HG02678 (cell line): Measurements from ENCODE around the gene SMYD3.
A peak's percentile ranks its signal among the peaks of the same experiment; 100 is the strongest.

Experiments used
- ATAC-seq: cut with Tn5 transposase; IDR thresholded peaks from one replicate; pipeline ENCODE4 v1.9.1; 2021; ENCODE audit warnings: mild to moderate bottlenecking, moderate library complexity; ENCODE audit not compliant: unreplicated experiment

Gene SMYD3

GRCh38 chr1:246189126-246189525 is 318.0 kb downstream of the SMYD3 start:
- ATAC-seq = no peak

DNA sequence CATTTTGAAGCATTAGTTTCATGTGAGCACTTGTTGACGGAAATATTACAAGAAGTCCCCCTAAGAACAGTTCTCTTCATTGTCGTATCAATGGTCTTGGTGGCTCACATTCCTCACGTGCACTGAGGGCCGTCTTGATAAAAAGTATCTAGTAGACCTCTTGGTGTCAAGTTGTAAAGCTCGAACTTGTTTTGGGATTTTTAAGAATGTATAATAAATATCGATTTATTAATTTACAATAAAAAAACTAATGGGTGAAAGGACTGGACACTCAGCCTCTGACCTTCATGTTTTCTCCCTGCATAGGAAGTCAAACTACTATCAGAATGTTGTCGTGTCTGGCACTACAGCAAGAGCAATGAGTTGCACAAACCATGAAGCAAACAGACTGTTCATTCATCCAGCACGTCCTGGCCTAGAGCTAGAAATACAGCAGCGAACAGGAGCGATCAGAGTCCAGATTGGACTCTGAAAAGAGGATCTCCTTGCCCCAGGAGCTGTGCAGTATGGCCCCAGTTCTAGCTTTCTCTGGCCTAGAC is 319.2 kb downstream of the SMYD3 start:
- no peak for ATAC-seq

GRCh38 chr1:246184503-246184902 is 322.6 kb downstream of the SMYD3 start:
- ATAC-seq = no peak

DNA sequence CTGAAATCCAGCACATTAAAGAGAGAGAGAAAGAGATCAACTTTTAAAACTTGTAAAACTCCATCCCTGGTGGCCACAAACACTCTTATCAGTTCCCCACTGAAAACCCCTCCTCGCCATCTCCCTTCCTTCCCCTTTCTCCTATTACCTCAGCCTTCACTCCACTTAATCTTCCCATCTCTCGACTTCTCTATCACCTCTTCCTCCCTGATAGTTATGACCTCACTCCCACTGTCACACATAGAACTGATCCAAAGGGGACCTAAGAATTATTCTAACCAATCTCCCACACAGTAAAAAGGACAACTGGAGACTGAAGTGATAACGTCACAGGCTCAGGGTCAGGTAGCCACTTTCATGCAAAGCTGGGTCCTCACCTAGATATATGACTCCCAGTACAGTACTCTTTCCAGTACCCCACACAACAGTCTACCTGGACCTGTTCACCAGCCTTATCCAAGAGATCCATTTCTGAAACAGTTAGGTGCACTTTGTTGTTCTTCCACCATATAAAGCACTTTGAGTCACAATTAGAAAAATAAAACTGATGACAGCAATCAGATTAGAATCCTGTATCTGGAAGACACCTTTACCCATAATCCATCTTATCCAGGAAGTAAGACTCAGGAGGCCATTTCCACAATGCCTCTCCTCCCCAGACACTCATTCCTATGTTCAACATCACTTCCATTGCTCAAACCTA is 324.8 kb downstream of the SMYD3 start:
- ATAC-seq = no peak

DNA sequence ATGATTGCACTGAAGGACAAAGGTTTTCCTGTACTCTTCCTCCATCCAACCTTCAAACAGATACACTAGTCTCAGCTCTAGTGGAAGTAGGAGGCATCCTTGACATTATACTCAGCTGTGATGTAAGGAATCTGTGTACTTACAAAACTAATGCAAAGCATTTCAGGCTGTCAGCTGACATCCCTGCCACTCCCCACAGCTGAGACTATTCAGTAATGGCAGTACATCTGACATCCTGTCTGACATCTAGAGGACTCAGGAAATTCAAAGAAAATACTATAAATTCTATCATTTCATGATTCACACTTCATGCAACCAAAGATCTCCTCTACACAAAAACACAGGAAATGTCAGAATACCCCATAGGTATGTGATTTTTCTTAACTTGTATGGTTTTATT is 325.8 kb downstream of the SMYD3 start:
- no peak for ATAC-seq

GRCh38 chr1:246179401-246179800 is 327.7 kb downstream of the SMYD3 start:
- ATAC-seq = no peak

GRCh38 chr1:246178717-246179311 is 328.3 kb downstream of the SMYD3 start:
- no peak for ATAC-seq

DNA sequence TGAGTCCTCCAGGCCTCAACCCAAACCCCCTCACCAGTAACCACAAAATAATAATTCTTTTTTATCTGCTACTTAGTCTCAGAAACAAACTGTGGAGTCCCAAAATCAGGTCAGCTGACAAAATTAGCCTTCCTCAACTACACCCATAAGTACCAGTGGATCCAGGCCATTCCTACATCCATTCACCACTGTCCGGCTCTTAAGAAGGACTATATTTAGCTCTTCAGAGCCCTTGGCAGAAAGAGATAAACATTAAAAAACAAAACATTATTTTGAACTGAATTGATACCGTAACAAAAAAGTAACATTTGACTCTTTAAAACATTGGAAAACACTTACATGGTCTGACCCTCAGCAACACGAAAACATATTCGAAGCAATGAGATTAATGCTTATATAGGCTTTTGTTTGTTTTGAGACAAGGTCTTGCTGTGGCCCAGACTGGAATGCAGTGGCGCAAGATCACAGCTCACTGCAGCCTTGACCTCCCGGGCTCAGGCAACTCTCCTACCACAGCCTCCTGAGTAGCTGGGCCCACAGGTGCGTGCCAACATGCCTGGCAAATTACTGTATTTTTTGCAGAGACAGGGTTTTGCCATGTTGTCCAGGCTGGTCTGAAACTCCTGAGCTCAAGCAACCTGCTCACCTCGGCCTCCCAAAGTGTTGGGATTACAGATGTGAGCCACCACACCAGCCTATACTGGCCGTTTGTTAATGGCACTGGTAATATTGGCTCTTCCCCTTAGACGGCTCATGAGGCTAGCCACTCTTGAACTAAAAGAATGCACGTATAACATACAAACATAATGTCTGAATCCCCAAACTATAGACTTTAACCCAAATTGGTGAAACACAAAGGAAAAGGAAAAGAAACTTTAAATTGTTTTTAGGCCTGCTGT is 330.7 kb downstream of the SMYD3 start:
- no peak for ATAC-seq

DNA sequence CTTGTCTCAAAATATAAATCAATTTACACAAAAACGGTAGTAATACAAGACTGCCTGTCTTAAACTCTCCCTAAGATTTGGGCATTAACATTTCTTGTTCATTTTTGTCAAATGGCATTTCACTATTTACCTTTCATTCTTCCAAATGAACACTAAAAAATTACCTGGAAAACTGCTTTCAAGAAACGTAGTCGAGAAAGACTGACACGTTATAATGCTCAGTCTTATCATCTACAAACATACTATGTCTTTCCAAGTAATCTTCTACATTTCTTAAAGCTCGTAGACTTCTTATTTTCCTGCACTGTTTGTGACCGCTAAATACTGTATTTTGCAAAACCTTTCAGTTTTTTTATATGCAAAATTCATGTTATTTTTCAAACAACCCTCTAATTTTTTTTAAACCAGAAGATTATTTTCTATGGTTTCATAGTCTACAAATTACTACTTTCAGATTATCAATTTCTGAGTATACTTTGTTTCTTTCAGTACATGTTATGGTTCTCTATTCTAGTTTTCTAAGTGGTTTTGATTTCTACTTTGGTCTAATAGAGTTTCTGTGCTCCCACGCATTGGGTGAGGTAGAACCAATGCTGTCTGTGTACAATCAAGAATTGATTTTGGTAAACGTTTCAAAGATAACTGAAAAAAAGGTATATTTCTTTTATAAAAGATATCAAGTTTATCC is 336.4 kb downstream of the SMYD3 start:
- peak; percentile 86 for ATAC-seq

GRCh38 chr1:246169486-246169885 is 337.6 kb downstream of the SMYD3 start:
- ATAC-seq = no peak

- no peak for ATAC-seq
Observed at GRCh38 chr1:246169019-246169418, 338.1 kb downstream of the SMYD3 start.

- no peak for ATAC-seq
Observed at GRCh38 chr1:246166841-246167240, 340.2 kb downstream of the SMYD3 start.

GRCh38 chr1:246165826-246166709 is 341.0 kb downstream of the SMYD3 start:
- ATAC-seq = no peak

DNA sequence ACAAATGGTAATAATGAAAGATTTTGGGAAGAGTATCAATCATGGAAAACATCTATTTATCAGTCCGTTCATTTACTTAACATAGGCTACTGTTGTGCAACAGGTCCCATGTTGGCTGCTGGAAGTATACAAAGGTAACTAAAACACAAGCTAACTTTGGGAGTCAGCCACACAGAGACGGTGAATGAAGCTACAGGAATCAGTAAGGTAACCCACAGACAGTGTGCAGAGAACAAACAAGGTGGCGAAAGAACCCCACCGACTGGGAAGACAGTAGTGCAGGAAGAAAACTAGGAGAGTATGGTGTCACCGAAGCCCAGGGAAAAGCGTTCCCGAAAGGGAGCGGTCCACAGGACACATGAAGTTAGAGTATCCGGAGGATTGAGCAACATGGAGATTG is 342.3 kb downstream of the SMYD3 start:
- ATAC-seq = no peak

DNA sequence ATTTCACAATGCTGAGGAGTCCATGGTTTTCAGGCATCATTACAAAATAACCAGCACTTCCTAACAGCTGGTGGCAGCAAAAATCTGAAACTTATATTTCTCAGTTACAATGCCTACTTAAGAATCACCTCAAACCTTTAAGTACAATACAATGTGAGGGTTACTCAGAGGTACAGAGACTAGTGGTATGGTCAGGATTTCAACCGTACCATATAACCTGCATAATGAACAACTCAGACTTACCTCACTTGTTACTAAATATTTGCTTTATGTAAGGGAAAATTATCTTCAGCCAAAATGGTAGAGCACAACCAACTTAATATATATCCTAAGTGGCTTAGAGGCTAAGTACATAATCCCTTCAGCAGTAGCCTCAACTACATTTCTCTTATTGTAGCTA is 344.5 kb downstream of the SMYD3 start:
- no peak for ATAC-seq

GRCh38 chr1:246161626-246162025 is 345.5 kb downstream of the SMYD3 start:
- ATAC-seq = no peak

DNA sequence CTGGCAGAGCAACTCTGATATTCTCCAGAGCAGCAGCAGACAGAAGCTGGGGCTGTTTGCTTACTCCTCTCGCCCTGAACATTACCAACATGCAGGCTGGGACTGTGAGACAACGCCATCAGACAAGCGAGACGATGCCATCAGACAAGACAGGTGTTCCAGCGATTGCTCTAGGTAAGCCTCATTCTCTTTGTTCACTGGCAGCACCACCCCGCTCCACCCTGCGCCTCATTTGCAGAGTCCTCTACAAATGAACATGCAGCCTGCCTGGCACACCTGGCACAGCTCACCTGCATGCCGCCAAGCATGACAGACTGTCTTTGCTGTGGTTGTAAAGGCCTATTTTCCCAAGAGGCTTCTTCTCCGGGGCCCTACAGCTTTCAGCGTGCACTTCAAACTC is 346.2 kb downstream of the SMYD3 start:
- ATAC-seq = no peak

DNA sequence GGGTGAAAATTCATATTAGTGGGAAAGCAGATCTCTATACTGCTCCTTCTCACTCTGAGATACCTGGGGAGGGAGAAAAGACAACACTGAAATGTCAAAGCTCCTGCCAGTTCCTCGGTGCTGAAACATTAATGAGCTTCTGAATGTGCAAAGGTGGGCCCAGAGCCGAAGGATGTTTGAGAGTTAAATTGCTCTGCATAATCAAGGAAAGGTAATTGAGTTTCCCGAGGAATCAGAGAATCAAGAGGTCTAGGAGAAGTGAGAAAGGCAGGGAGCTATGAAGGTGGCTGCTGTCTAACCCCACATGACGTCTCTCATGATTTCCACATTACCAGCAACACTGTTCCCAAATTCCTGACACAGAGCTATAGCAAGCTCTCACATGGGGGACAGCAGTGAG is 346.7 kb downstream of the SMYD3 start:
- ATAC-seq = no peak

- ATAC-seq = no peak
Observed at GRCh38 chr1:246159279-246160227, 347.5 kb downstream of the SMYD3 start.
